Upper lobe of right lung (tissue), 1 donor: ENCODE measurements around the gene RCBTB1. TPM values are rescaled to one million over a fixed set of nuclear protein-coding genes. Genes with fewer than 3 reads are reported as not detected.
"Not testable (repeated sequence)": the region's sequence is repeated elsewhere in the genome, so short reads cannot be mapped to it uniquely, and the experiment has no call there.

ENCODE experiments used
- ATAC-seq: fragments of 200-7000 bp; cut with Tn5 transposase; one replicate; pipeline ENCODE4 v1.9.1; 2020; ENCODE audit warnings: mild to moderate bottlenecking, moderate library complexity
- DNase-seq: peaks from one replicate; pipeline ENCODE4 v3.0.0-alpha.2; 2020
- H3K27ac ChIP-seq: fragments of 200-600 bp; one replicate; pipeline ENCODE4 v1.8.0; 2022
- H3K27me3 ChIP-seq: fragments of 200-600 bp; one replicate; pipeline ENCODE4 v1.8.0; 2022; ENCODE audit warnings: mild to moderate bottlenecking
- H3K36me3 ChIP-seq: fragments of 200-600 bp; one replicate; pipeline ENCODE4 v1.8.0; 2022
- H3K4me1 ChIP-seq: fragments of 200-600 bp; one replicate; pipeline ENCODE4 v1.8.0; 2022
- H3K4me3 ChIP-seq: fragments of 200-600 bp; one replicate; pipeline ENCODE4 v1.8.0; 2022; ENCODE audit warnings: mild to moderate bottlenecking
- H3K9me3 ChIP-seq: fragments of 200-600 bp; one replicate; pipeline ENCODE4 v1.8.0; 2022
- CTCF ChIP-seq: fragments of 200-600 bp; IDR thresholded peaks from one replicate; pipeline ENCODE4 v1.8.0; 2022; ENCODE audit warnings: antibody characterized with exemption
- intact Hi-C: fragments of 100-400 bp; cut with DNase I; formaldehyde crosslinking; loops from one replicate; pipeline ENCODE4 v1.11.0; 2022
- total RNA-seq: library from RNA; stranded (reverse); fragmentation: NEBNext Ultra II Directional; extraction: Animal tissue kit (Norgen Biotek cat#: 25700); gene quantifications from one replicate; pipeline ENCODE4 v1.2.1, GENCODE V29; 2021
- donor health status: DM: no; HTN: yes; CAD: no; lungs with severe emphysema.

RCBTB1 gene
- total RNA-seq, 1 donor from 2014 or later: 24.7 TPM

- DNase-seq (no peak), ATAC-seq (no peak)
- Histone ChIP-seq H3K9me3 (no peaks in the 10 kb centered on the region), H3K4me3 (no peak overlapping the region), H3K4me1 (no peaks in the 10 kb centered on the region), H3K27me3 (no peaks in the 10 kb centered on the region), H3K36me3 (peaks cover 4% of the 10 kb centered on the region), H3K27ac (no peak overlapping the region)
- no peak for TF ChIP-seq CTCF
- intact Hi-C loops: no loop called here
Observed at GRCh38 chr13:49566461-49566860, 18.9 kb downstream of the RCBTB1 start.

GRCh38 chr13:49565461-49565860, 19.9 kb downstream of the RCBTB1 start:
- peaks cover 10% of the 10 kb centered on the region for H3K36me3 ChIP-seq
- H3K4me3 ChIP-seq, H3K4me1 ChIP-seq, H3K27ac ChIP-seq, H3K9me3 ChIP-seq, DNase-seq, intact Hi-C loops, H3K27me3 ChIP-seq, ATAC-seq: not testable (repeated sequence)

GRCh38 chr13:49563516-49563915, 21.8 kb downstream of the RCBTB1 start:
- intact Hi-C loops: no loop called here
- H3K4me1 ChIP-seq: peaks cover 5% of the 10 kb centered on the region
- H3K9me3 ChIP-seq: no peaks in the 10 kb centered on the region
- H3K36me3 ChIP-seq: peaks cover 23% of the 10 kb centered on the region
- no peak for TF ChIP-seq CTCF
- no peak for DNase-seq
- no peak overlapping the region for H3K27ac ChIP-seq
- H3K4me3 ChIP-seq: no peak overlapping the region
- ATAC-seq: no peak
- H3K27me3 ChIP-seq: no peaks in the 10 kb centered on the region

- no peak overlapping the region for H3K4me3 ChIP-seq
- H3K27me3 ChIP-seq: no peaks in the 10 kb centered on the region
- intact Hi-C loops: no loop called here
- peaks cover 5% of the 10 kb centered on the region for H3K4me1 ChIP-seq
- TF ChIP-seq CTCF: no peak
- DNase-seq: no peak
- H3K36me3 ChIP-seq: peaks cover 30% of the 10 kb centered on the region
- ATAC-seq: peak; percentile 58
- H3K9me3 ChIP-seq: no peaks in the 10 kb centered on the region
- no peak overlapping the region for H3K27ac ChIP-seq
Observed at GRCh38 chr13:49561062-49561410, 24.3 kb downstream of the RCBTB1 start.

- Histone ChIP-seq H3K27ac (no peak overlapping the region), H3K36me3 (peaks cover 36% of the 10 kb centered on the region), H3K9me3 (no peaks in the 10 kb centered on the region), H3K4me1 (peaks cover 5% of the 10 kb centered on the region), H3K27me3 (no peaks in the 10 kb centered on the region), H3K4me3 (no peak overlapping the region)
- ATAC-seq: peak; percentile 61
- peak; percentile 31 for TF ChIP-seq CTCF
- DNase-seq: no peak
- intact Hi-C loops: no loop called here
Observed at GRCh38 chr13:49560270-49561061, 24.9 kb downstream of the RCBTB1 start.

GRCh38 chr13:49559006-49559405, 26.4 kb downstream of the RCBTB1 start:
- ATAC-seq: no peak
- Histone ChIP-seq H3K36me3 (peaks cover 47% of the 10 kb centered on the region), H3K27ac (no peak overlapping the region), H3K4me3 (no peak overlapping the region), H3K4me1 (peaks cover 5% of the 10 kb centered on the region), H3K27me3 (no peaks in the 10 kb centered on the region), H3K9me3 (no peaks in the 10 kb centered on the region)
- no peak for DNase-seq
- intact Hi-C loops: no loop called here
- no peak for TF ChIP-seq CTCF
